H9 (cell line): ENCODE data around the gene ETV5. TPM values are rescaled to one million over a fixed set of nuclear protein-coding genes. Genes with fewer than 3 reads are reported as not detected.

Experiments used
- DNase-seq: peaks from one replicate; pipeline ENCODE4 v3.0.0-alpha.2; 2017
- H2AFZ ChIP-seq: one replicate; pipeline ENCODE4 v1.6.1; 2013; ENCODE audit warnings: mild to moderate bottlenecking, low read length, control low read depth, moderate library complexity
- H2AK5ac ChIP-seq: 2 replicates; pipeline ENCODE4 v1.6.1; 2013; ENCODE audit warnings: low read length, control low read depth, mixed read lengths; ENCODE audit not compliant: insufficient read length
- H2BK120ac ChIP-seq: one replicate; pipeline ENCODE4 v1.6.1; 2013; ENCODE audit warnings: low read depth, mild to moderate bottlenecking, low read length, control low read depth, inconsistent platforms; ENCODE audit not compliant: poor library complexity, severe bottlenecking
- H2BK12ac ChIP-seq: 2 replicates; pipeline ENCODE4 v1.6.1; 2013; ENCODE audit warnings: low read length, control low read depth, mixed read lengths, low read depth; ENCODE audit not compliant: insufficient read length
- H2BK15ac ChIP-seq: 2 replicates; pipeline ENCODE4 v1.6.1; 2013; ENCODE audit warnings: low read depth, low read length, control low read depth
- H2BK20ac ChIP-seq: one replicate; pipeline ENCODE4 v1.6.1; 2013; ENCODE audit warnings: low read depth, mild to moderate bottlenecking, low read length, control low read depth, inconsistent platforms; ENCODE audit not compliant: poor library complexity, severe bottlenecking
- H2BK5ac ChIP-seq: 2 replicates; pipeline ENCODE4 v1.6.1; 2013; ENCODE audit warnings: low read length, control low read depth, mixed read lengths; ENCODE audit not compliant: insufficient read length
- H3K14ac ChIP-seq: 2 replicates; pipeline ENCODE4 v1.6.1; 2013; ENCODE audit warnings: low read length, control low read depth; ENCODE audit not compliant: insufficient read depth
- H3K18ac ChIP-seq: 2 replicates; pipeline ENCODE4 v1.6.1; 2013; ENCODE audit warnings: low read depth, mild to moderate bottlenecking, mixed read lengths, low read length, control low read depth; ENCODE audit not compliant: insufficient read length
- H3K23ac ChIP-seq: 2 replicates; pipeline ENCODE4 v1.6.1; 2013; ENCODE audit warnings: low read length, control low read depth, mixed read lengths, low read depth; ENCODE audit not compliant: insufficient read length
- H3K23me2 ChIP-seq: 2 replicates; pipeline ENCODE4 v1.6.1; 2013; ENCODE audit warnings: low read depth, mild to moderate bottlenecking, mixed read lengths, low read length, control low read depth; ENCODE audit not compliant: insufficient read length, poor library complexity, severe bottlenecking
- H3K27ac ChIP-seq: 2 replicates; pipeline ENCODE4 v1.5.1; 2013; ENCODE audit warnings: low read length, control low read depth, mixed read lengths, low read depth; ENCODE audit not compliant: insufficient read length
- H3K27me3 ChIP-seq: 2 replicates; pipeline ENCODE4 v1.6.1; 2013; ENCODE audit warnings: low read length, control low read depth, inconsistent platforms; ENCODE audit not compliant: insufficient read depth
- H3K4ac ChIP-seq: 2 replicates; pipeline ENCODE4 v1.6.1; 2013; ENCODE audit warnings: low read depth, mild to moderate bottlenecking, control low read depth, inconsistent platforms, low read length, moderate library complexity
- H3K4me1 ChIP-seq: 2 replicates; pipeline ENCODE4 v1.6.1; 2013; ENCODE audit warnings: low read length, control low read depth, inconsistent platforms; ENCODE audit not compliant: insufficient read depth
- H3K4me2 ChIP-seq: 2 replicates; pipeline ENCODE4 v1.6.1; 2013; ENCODE audit warnings: low read length, control low read depth, mixed read lengths; ENCODE audit not compliant: insufficient read length, insufficient read depth
- H3K56ac ChIP-seq: 2 replicates; pipeline ENCODE4 v1.6.1; 2013; ENCODE audit warnings: low read depth, mild to moderate bottlenecking, mixed read lengths, low read length, control low read depth; ENCODE audit not compliant: insufficient read length
- H3K79me1 ChIP-seq: 2 replicates; pipeline ENCODE4 v1.6.1; 2013; ENCODE audit warnings: low read depth, mild to moderate bottlenecking, moderate library complexity, low read length, control low read depth, inconsistent platforms; ENCODE audit not compliant: insufficient read depth, poor library complexity, severe bottlenecking
- H3K79me2 ChIP-seq: 2 replicates; pipeline ENCODE4 v1.6.1; 2013; ENCODE audit warnings: low read length, control low read depth, inconsistent platforms; ENCODE audit not compliant: insufficient read depth
- H3K9ac ChIP-seq: 2 replicates; pipeline ENCODE4 v1.6.1; 2013; ENCODE audit warnings: low read length, control low read depth, mixed read lengths; ENCODE audit not compliant: insufficient read length; ENCODE audit errors: extremely low read depth
- H3K9me3 ChIP-seq: one replicate; pipeline ENCODE4 v1.6.1; 2013; ENCODE audit warnings: low read depth, low read length, inconsistent platforms; ENCODE audit not compliant: control insufficient read depth
- H3T11ph ChIP-seq: one replicate; pipeline ENCODE4 v1.6.1; 2013; ENCODE audit warnings: mild to moderate bottlenecking, low read length, control low read depth, inconsistent platforms
- H4K20me1 ChIP-seq: one replicate; pipeline ENCODE4 v1.6.1; 2013; ENCODE audit not compliant: control insufficient read depth, insufficient read length, insufficient read depth
- H4K5ac ChIP-seq: 2 replicates; pipeline ENCODE4 v1.6.1; 2013; ENCODE audit warnings: low read depth, mild to moderate bottlenecking, mixed read lengths, low read length, control low read depth; ENCODE audit not compliant: insufficient read length
- H4K8ac ChIP-seq: replicated peaks from 2 replicates; pipeline ENCODE4 v1.6.1; 2013; ENCODE audit warnings: low read length, control low read depth, mixed read lengths, low read depth; ENCODE audit not compliant: insufficient read length
- H4K91ac ChIP-seq: 2 replicates; pipeline ENCODE4 v1.6.1; 2013; ENCODE audit warnings: low read depth, mild to moderate bottlenecking, moderate library complexity, mixed read lengths, low read length, control low read depth; ENCODE audit not compliant: insufficient read length
- H3K27ac Mint-ChIP-seq, 3 experiments: 2 replicates in 2 of 3; 3 replicates in 1 of 3; pipeline ENCODE4 v1.8.0; 2020 to 2021; ENCODE audit warnings: mixed read lengths in 3 of 3, mild to moderate bottlenecking in 1 of 3, moderate library complexity in 1 of 3
- H3K27me3 Mint-ChIP-seq: 2 replicates; pipeline ENCODE4 v1.8.0; 2021; ENCODE audit warnings: low read depth, mild to moderate bottlenecking, moderate library complexity, mixed read lengths
- H3K36me3 Mint-ChIP-seq, 3 experiments: 2 replicates in 2 of 3; 3 replicates in 1 of 3; pipeline ENCODE4 v1.8.0; 2020 to 2021; ENCODE audit warnings: low read depth in 3 of 3, mixed read lengths in 3 of 3; ENCODE audit not compliant: insufficient read depth in 1 of 3
- H3K4me1 Mint-ChIP-seq, 2 experiments: 2 replicates each; pipeline ENCODE4 v1.8.0; 2020; ENCODE audit warnings: mixed read lengths in 2 of 2
- H3K4me3 Mint-ChIP-seq, 2 experiments: 2 replicates in 1 of 2; 3 replicates in 1 of 2; pipeline ENCODE4 v1.8.0; 2020 to 2021; ENCODE audit warnings: mild to moderate bottlenecking in 2 of 2, mixed read lengths in 2 of 2, moderate library complexity in 1 of 2
- H3K9me3 Mint-ChIP-seq, 2 experiments: 2 replicates in 1 of 2; 3 replicates in 1 of 2; pipeline ENCODE4 v1.8.0; 2020; ENCODE audit warnings: mild to moderate bottlenecking in 2 of 2, mixed read lengths in 2 of 2, moderate library complexity in 1 of 2
- WGBS: extraction: QIAGEN DNeasy Blood & Tissue Kit; methylation state at CpG from one replicate; pipeline ENCODE4 v1.1.7; 2013; ENCODE audit warnings: missing lambda C conversion rate, low lambda C conversion rate, mixed read lengths; ENCODE audit not compliant: insufficient read length; ENCODE audit errors: extremely low coverage; 5-methylcytosine and 5-hydroxymethylcytosine counted together
- total RNA-seq: library from RNA; stranded (reverse); gene quantifications from 2 replicates; pipeline ENCODE4 v1.2.1, GENCODE V29; 2021
- TF ChIP-seq, protein P1 (sequence below): fragments of 200-600 bp; sonication (generic); conservative IDR thresholded peaks from 3 replicates; pipeline ENCODE4 v1.8.0; 2021; ENCODE audit warnings: antibody characterized with exemption, mild to moderate bottlenecking

Gene ETV5
- total RNA-seq, 1 experiment from 2014 or later, result 7.7 TPM

GRCh38 chr3:186152361-186152798, 43.5 kb upstream of the ETV5 start:
- Histone ChIP-seq H3K14ac (no peak overlapping the region; the same call in 1 of the 2 replicates), H4K5ac (no peak overlapping the region), H3T11ph (no peak overlapping the region), H3K23me2 (no peaks in the 10 kb centered on the region), H3K23ac (no peak overlapping the region), H4K8ac (no peak overlapping the region), H4K20me1 (no peaks in the 10 kb centered on the region), H3K79me2 (no peaks in the 10 kb centered on the region), H2BK15ac (no peak overlapping the region), H3K79me1 (no peaks in the 10 kb centered on the region), H3K4me1 (no peaks in the 10 kb centered on the region; the same call in 1 of the 2 replicates), H2BK5ac (no peak overlapping the region), H2BK20ac (no peak overlapping the region), H3K18ac (peak overlapping the region; percentile 48), H3K56ac (no peak overlapping the region), H3K9me3 (no peaks in the 10 kb centered on the region), H2BK120ac (no peak overlapping the region), H3K27ac (no peak overlapping the region), H3K4ac (no peak overlapping the region), H2AK5ac (no peak overlapping the region), H4K91ac (no peak overlapping the region), H2AFZ (no peak overlapping the region), H3K27me3 (no peaks in the 10 kb centered on the region), H2BK12ac (no peak overlapping the region), H3K9ac (no peak overlapping the region), H3K4me2 (no peak overlapping the region)
- no CpG with 5 or more reads among the region's 8 CpGs for WGBS
- H3K4me3 Mint-ChIP-seq, result no peak overlapping the region
- DNase-seq, result no peak
- peaks cover 52% of the 10 kb centered on the region for H3K27me3 Mint-ChIP-seq
- H3K4me1 Mint-ChIP-seq, result no peaks in the 10 kb centered on the region
- H3K36me3 Mint-ChIP-seq, result peaks cover 0 to 1% (median 0%) of the 10 kb centered on the region in 3 experiments; a peak in 2 of 7 replicates
- TF ChIP-seq, protein P1, sequence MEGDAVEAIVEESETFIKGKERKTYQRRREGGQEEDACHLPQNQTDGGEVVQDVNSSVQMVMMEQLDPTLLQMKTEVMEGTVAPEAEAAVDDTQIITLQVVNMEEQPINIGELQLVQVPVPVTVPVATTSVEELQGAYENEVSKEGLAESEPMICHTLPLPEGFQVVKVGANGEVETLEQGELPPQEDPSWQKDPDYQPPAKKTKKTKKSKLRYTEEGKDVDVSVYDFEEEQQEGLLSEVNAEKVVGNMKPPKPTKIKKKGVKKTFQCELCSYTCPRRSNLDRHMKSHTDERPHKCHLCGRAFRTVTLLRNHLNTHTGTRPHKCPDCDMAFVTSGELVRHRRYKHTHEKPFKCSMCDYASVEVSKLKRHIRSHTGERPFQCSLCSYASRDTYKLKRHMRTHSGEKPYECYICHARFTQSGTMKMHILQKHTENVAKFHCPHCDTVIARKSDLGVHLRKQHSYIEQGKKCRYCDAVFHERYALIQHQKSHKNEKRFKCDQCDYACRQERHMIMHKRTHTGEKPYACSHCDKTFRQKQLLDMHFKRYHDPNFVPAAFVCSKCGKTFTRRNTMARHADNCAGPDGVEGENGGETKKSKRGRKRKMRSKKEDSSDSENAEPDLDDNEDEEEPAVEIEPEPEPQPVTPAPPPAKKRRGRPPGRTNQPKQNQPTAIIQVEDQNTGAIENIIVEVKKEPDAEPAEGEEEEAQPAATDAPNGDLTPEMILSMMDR, result no peak
- H3K27ac Mint-ChIP-seq, result no peak overlapping the region
- no peaks in the 10 kb centered on the region for H3K9me3 Mint-ChIP-seq
